Right lobe of liver (tissue), 4 donors: ENCODE measurements around the gene ST3GAL5.

ENCODE experiments used
- CTCF ChIP-seq, 4 donors: fragments of 200-600 bp in 3 of 4; fragments of 450-650 bp in 1 of 4; IDR thresholded peaks; one replicate each; pipeline versions ENCODE4 v1.5.1 to v1.8.0; 2016 to 2022; ENCODE audit warnings: antibody characterized with exemption in 4 of 4, mild to moderate bottlenecking in 2 of 4
- POLR2A ChIP-seq: fragments of 450-650 bp; IDR thresholded peaks from one replicate; pipeline ENCODE4 v1.6.1; 2017; ENCODE audit warnings: antibody characterized with exemption, mild to moderate bottlenecking
- donor health status: DM: no; HTN: no; CAD: no.
- donor health status: DM: no; HTN: no; CAD: no.
- donor health status: DM: no; HTN: yes; CAD: no.

GRCh38 chr2:85866165-85866659 lies 22.6 kb downstream of the ST3GAL5 start:
- TF ChIP-seq CTCF (IDR thresholded peaks at IDR 0.05), result no peak
- no peak for TF ChIP-seq POLR2A
